ENCODE results near the gene UROS. TPM values are rescaled to one million over a fixed set of nuclear protein-coding genes. Genes with fewer than 3 reads are reported as not detected.

UROS gene
- total RNA-seq, 1 donor from 2014 or later: 50.7 TPM

DNA sequence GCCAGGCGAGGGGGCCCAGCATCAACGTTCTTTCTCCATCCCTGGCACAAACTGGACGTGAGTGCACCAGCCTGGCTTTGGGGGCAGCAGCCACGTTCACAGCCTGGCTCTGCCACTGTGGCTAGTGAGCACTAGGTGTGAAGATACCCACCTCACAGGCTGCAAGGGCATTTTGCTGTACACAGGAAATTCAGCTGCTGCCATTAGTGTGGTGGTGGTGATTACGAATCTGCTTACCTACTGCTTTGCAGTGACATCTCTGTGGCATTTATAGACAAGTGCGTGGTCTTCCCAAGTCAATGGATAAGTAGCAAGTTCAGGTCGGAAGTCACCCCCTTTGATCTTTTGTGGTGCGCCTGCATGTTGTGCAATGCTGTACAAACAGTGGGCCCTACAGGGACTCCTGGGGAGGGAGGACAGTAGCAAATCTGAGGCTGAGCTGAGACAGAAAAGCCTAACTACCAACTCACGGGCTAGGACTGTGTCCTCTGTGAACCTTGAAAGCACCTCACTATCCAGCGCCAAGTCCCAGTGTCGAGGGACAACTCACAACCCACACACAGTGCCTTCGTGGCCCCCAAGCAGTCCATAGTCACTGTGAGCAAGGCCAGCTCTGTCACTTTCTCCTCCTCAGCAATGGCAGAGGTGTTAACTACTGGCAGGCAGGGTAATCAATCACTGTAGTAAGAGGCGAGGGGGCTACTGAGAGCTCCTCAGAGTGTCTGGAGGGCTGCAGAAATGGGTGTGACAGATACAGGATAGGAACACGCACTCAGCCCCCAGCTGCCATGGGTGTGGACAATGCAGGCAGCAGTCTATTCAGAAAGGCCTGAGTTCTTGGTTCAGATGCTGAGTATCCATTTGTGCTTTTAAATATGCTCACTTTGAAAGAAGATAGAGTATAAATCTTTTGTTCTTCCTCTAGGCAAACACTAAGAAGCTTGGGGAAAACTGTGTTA, 30.4 kb downstream of the UROS start:
- intact Hi-C loops (cut with micrococcal nuclease): no loop called here

DNA sequence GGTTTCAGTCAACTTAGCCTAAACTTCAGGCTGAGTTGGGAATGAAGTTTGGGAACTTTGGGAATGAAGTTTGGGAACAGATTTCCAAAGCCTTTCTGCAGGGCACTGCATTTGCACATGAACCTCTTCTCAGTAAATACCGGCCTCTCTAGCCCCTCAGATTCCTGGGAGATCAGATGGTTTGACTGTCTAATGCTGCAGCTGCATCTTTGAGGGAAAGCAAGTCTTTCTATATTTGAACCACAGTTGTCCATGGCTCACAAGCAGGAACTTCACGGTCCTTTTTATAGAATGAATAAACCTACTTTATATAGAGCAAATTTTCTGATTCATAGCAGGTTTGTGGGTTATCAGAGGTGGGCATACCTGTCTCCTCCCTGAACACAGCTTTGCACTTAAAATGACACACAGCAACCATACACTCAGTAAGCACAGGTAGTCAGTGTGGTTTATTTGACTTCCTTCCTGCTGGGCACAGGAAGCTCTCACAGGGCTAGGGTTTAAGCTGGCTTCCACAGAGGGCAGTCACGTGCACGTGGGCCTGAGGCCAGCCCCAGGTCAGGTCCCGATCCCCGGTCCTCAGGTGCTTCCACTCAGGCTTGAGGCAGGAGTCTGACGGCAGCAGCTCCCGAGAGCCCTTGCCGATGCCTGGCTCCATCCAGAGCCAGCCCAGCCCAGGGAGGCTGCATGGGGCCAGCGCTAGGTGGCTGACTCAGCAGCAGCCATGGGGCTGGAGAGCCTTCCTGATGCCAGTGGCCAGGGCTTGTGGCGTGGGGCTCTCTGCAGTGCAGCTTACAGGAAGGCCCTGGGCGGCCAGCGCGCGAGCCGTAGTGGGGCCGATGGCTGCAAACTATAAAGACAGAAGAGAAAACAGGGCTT, 34.7 kb downstream of the UROS start:
- intact Hi-C loops (cut with micrococcal nuclease): no loop called here

DNA sequence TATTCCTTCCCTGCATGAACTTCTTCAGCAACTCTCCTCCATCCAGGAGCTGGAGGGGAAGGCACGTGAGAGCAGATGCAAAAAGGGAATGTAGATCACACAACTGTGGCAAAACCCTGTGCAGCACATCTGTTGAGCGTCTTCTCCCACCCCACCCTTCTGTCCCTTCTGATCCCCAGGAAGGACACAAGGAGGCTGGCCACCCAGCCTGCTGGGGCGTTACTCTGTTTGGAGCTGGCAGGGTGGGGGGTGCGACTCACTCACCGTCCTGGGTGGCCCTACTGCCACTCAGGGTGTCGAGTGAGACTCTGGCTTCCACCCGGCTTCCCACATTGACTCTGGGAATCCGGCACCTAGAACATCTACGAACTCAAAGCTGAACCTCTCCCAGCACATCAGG, 37.3 kb downstream of the UROS start:
- intact Hi-C loops (cut with micrococcal nuclease): no loop called here

DNA sequence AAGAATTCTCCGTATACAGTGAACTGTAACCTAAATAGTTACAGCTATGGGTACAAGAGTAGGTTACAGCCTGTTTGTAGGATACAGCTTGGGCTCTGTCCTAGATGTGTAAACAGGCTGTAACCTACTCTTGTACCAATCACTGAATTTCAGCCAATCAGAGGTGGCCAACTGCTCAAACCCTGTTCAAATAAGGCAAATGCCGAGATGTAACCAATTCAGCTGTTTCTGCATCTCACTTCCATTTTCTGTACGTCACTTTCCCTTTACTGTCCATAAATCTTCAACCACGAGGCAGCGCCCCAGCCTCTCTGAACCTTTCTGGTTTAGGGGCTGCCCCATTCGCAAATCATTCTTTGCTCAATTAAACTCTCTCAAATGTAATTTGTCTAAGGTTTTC, 39.1 kb downstream of the UROS start:
- intact Hi-C loops (cut with micrococcal nuclease): no loop called here

DNA sequence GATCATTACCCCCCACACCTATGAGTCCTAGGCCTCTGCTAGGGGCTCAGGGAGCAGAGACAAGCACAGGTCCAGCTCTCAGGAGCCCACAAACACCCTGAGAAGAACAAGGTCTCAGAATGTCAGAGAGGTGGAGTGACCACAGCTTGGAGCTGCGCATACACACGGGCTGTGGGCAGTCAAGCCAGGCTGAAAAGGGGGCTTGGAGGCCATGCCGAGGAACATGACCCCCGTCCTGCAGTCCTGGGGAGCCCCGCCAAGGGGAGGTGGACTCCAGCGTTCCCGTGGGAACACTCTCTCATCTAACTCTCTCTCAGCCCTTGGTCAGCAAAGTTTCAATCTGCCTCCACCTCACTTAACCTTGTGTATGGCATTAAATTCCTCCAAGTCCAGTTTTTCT, 39.6 kb downstream of the UROS start:
- intact Hi-C loops (cut with micrococcal nuclease): no loop called here

DNA sequence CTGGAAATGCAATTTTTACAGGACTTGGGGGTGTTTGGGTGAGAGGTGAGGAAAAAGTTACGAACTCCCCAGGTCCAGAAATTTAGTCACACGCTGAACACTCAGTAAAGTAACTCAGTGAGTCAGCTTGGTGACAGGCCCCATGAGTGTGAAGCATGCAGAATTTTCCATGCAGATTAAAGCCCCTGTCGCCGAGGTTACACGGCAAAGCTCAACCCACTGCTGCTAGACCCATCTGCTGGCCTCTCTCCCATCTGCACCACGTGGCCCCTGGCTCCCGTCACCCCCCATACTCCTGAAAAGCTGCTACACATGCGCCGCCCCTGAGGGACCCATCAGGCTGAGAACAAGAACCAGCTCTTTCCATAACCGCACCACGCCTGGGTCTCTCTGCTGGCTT, 40.4 kb downstream of the UROS start:
- intact Hi-C loops (cut with micrococcal nuclease): no loop called here

DNA sequence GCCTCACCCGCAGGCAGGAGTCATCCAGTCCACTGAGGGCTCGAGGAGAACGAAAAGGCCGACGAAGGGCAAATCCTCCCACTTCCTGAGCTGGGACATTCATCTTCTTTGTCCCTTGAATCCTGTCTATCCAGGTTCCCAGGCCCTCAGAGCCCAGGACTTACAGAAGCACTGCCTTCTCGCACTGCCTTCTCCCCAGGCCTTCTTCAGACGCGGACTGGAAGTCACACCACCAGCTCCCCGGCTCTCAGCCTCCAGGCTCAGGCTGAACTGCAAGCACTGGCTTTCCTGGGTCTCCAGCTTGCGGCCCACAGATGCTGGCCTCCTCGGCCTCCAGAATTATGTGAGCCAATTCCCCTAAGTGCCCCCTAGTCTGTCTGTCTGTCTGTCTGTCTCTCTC, 41.0 kb downstream of the UROS start:
- intact Hi-C loops (cut with micrococcal nuclease): no loop called here

DNA sequence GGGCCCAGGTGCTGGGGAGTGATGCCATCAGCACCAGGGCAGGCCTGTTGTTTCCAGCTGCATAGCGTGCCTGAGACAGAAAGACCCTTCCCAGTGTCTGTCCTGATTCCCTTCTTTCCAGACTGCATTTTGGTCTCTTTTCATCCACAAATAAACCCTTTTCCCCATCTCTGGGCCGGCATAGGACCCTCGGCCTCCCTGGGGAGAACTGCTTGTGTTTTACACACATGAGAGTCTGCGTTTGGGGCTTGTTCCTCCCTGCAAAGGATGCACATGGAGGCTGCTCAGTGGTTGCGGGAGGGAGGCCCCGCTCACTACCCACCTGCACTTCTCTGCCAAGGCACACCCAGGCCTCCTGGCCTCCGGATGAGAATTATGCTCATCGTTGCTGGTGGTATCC, 41.7 kb downstream of the UROS start:
- intact Hi-C loops (cut with micrococcal nuclease): no loop called here

DNA sequence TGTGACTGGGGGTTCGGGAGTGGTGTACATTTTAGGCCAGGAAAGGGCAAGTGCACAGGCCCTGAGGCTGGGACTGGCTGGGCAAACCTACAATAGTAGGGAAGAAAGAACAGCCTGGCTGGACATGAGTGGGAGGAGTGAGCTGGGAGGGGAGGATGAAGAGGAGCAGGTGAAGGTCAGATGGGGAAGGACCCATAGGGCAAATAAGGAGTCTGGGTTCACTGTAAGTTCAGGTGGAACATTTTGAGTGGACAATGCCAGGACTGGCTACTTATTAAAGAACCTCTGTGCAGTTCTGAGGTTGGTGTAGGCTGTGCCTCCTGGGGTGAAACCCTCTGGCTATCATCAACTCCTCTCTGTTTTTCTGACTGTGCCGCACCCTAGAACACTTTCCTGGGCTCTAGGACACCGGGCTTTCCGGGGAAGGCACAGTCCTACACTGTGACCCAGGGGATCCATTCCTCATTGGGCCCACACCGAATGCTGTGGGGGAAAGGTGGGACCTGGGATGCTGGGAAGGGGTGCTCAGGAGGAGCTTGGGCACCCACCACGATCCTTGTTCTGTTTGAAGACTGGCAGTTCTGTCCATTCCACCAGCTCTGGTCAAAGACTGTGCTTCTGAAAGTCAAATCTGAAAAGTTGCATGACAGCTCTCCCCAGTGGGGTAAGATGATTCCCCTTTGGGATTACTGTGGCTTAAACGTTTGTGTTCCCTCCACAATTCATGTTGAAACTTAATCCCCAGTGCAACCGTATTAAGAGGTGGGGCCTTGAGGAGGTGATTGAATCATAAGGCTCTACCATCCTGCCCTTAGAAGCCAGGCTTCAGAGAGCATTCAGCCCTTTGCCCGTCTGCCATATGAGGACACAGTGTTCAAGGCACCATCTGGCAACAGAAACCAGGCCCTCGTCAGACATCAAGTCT, 43.4 kb downstream of the UROS start:
- intact Hi-C loops (cut with micrococcal nuclease): no loop called here

DNA sequence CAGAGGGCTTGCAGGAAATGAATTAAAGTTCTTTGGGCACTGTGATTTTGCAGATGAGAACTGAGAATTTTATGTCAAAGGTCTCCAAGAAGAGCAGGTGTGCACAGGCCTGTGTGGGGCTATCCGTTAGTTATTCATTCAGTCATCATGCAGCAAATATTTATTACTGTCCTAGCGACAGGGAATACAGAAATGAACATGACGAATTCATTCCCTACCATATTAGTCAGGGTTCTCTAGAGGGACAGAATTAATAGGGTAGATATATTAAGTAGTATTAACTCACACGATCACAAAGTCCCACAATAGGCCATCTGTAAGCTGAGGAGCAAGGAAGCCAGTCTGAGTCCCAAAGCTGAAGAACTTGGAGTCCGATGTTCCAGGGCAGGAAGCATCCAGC, 44.5 kb downstream of the UROS start:
- intact Hi-C loops (cut with micrococcal nuclease): no loop called here

DNA sequence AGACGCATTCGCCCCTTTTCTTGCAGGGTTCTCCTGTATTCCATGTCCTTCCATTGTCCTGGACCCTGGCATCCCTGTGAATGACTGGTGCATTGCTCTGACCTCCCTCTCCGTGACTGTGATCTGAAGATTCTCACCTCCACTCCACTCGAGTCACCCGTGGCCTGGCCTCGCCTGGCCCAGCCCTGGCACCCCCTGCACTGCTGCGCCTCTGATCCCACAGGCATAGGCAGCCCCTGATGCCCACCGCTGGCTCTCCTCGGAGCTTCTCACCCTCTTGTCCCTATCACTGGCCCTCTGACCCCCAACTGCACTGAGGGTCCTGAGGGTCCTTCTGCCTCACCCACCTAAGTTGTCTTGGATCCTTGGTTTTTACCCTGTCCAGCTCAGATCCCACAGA, 45.3 kb downstream of the UROS start:
- intact Hi-C loops (cut with micrococcal nuclease): no loop called here

DNA sequence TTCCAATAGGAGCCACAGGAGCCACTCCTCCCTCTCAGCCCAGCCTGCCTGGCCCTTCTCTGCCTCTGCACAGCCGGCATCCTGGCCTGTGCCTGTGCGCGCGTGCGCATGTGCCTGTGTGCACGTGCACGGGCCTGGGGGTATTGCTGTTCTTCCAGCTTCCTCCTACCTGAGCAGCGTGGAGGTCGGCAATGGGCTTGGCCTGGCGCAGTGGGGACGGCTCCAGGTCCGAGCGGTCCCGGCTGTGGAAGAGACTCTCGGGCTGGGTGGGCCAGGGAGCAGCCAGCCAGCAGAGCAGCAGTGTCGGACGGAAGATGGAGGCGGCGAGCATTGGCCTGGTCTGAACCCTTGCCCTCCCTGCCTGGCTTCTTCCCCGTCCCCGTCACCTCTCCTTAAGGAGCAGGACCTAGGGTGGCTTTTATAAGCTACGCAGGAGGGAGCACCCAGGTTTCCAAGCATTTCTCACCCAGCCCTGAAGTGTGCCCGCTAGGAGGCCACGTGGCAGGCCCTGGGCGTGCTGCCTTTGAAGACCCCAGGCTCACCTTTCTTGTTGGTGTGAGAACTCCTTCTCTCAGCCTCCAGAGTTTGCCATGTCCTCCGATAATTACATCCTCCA, 47.5 kb downstream of the UROS start, which contains the start of gene MMP21:
Gene MMP21, minus strand, starts transcription at position 331 of the 616 bp plus-strand sequence. Its CDS starts 0 bp downstream, at position 331.
- intact Hi-C loops (cut with micrococcal nuclease): no loop called here

DNA sequence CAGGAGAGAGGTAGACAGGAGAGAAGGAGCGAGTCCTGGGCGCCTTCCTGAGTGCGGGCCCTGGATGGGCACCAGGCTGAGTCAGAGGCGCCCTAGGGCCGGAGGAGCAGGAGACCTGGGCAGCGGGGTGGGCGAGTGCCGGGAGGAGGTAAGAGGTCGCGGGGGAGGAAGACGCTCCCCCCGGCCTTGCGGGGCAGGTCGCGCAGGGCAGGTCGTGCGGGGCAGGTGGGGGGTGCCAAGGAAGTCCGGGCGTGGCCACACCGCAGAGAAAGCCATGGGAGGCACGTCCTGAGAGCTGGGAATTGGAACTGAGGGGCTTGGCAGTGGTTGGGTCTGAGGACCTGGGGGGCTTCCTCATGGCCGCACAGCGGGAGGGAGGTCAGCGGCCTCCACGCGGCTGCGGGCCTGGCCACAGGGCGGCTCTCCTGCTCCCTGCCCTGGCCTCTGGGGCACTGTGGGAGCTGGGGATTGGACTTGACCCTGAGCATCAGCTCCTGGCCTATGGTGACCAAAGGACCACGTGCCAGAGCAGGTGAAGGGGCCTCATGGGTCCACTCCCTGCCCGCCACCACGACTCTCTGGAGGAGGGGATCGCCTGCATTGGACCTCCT, 48.4 kb downstream of the UROS start:
- intact Hi-C loops (cut with micrococcal nuclease): no loop called here

DNA sequence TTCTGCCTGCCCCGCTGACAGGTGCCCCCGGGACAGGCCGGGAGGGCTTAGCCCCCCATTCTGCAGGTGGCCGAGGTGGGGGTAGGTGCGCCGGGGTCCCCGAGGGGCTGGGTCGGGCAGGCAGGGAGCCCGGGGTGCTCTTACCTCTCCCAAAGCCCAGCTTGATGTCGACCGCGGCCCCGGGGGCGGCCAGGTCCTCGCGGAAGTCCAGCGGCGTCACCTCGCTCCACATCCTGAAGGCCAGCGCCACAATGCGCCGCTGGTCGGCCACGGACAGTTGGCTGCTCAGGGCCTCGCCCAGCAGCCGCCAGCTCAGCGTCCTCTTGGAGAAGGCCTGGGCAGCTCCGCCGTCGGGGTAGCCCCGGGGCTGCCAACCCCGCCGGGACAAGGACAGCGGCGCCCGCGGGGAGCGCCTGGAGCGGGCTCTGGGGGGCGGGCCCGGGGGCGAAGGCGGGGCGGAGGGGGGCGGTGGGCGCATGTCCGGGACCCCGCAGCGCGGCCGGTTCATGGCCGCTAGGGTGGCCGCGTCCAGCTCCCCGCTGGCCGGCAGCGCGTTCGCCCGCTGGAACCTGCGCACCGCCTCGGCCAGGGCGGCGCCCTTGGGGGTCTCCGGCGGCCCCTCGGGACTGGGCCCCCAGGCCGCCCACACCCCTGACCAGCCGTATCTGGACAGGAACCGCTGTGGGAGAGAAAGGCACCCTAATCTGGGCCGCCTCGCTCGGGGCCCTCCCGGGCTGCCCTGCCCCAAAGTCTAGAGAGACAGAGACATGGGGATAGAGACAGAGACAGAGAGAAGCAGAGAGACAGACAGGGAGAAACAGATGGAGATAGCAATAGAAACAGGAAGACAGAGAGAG, 49.1 kb downstream of the UROS start:
- intact Hi-C loops (cut with micrococcal nuclease): no loop called here

DNA sequence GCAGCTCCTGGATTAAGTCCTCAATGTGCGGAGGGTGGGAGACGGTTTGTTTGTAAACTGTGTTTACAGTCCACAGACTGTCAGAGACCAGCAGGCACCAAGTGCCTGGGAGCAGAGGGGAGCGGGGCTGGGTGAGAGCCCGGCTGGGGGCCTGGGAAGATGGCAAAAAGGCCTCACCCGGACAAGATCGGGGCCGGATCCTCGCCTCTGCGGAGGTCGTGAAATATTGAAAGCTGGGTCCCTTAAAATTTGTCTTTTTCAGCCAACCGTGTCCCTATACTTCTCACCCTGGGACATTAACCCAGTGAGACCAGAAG, 50.2 kb downstream of the UROS start:
- intact Hi-C loops (cut with micrococcal nuclease): no loop called here

DNA sequence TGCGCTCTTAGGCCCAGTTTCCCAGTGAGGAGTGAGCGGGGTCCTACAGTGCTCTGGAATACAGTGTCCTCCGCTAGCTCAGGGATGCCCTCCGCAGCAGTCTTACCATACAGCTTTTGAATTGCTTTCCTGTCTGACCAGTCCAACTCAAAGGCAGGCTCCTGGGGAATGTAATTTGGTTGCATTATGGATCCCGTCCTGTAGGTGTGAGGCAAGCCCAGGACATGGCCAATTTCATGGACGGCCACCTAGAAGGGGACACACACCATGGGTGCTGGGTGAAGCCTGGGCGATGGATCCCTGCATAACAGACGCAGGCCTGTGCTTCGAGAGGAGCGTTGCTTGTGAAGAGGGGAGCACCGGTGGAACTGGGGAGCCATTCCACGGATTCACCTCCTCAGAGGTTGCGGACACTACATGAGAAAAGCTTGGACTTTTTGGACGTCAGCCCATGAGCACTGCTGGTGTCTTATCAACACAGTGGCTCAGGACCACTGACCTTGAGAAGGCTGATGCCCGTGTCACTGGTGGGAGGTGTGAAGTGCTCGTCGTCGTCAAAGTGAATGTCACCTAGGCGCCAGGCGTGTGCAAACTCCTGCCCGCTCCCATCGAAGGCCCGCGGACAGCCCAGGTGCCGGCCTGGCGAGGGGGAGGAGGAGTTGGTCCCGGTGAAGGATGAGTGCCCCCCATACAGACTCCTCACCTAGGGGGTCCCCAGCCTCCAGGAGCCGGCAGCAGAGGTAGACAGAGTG, 50.8 kb downstream of the UROS start:
- intact Hi-C loops (cut with micrococcal nuclease): no loop called here

DNA sequence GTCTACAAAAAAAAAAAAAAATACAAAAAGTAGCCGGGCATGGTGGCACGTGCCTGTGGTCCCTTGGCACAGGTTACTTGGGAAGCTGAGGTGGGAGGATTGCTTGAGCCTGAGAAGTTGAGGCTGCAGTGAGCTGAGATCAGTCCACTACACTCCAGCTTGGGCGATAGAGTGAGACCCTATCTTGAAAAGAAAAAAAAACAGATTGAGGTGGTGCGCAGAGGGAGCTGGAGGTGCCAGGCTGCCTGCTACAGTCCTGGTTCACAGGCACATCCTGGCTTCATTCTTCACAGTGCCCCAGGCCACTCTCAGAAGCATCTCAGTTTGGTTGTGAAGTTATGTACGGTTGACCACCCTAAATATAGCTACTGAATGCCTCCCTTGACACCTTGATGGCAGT, 52.2 kb downstream of the UROS start:
- intact Hi-C loops (cut with micrococcal nuclease): no loop called here

DNA sequence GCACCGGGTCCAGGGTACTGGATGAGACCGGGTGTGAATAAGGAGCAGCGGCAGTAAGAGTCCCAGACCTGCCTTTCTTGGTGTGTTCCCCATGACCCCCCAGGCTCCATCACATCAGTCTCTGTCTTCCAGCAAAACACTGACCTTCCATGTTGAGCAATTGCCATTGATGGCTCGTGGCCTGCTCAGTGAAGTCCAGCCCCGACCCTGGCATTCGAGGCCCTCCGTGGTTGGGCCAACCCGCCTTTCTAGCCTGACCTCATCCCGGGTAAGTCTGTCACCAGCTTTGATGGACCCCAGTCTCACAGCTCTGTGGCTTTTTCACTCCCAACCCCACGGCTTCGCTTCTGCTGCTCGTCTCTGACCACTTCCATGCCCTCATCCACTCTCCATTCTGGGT, 53.9 kb downstream of the UROS start:
- intact Hi-C loops (cut with micrococcal nuclease): no loop called here
